ENCODE data around the gene PPM1D. TPM values are rescaled to one million over a fixed set of nuclear protein-coding genes. Genes with fewer than 3 reads are reported as not detected.
A peak's percentile ranks its signal among the peaks of the same experiment; 100 is the strongest.
"Not testable (repeated sequence)": the region's sequence is repeated elsewhere in the genome, so short reads cannot be mapped to it uniquely, and the experiment has no call there.

The PPM1D gene
- polyA plus RNA-seq, 6 donors from 2014 or later, result 10.1 to 21.4 (median 12.6) TPM

GRCh38 chr17:60577147-60577915 lies 22.7 kb upstream of the PPM1D start:
- ATAC-seq (ENCODE audit: low read depth in 2 of 2) (no peak), DNase-seq (no peak)
- peaks cover 0 to 4% (median 0%) of the 10 kb centered on the region in 3 donors for H3K27me3 Mint-ChIP-seq
- H3K4me3 Mint-ChIP-seq, result peak overlapping the region in 5 of 8 donors; percentile 2 to 52 (median 21)
- peak overlapping the region in 2 of 6 donors; percentile 35 to 37 for H3K27ac Mint-ChIP-seq
- peaks cover 0 to 7% (median 0%) of the 10 kb centered on the region in 7 donors for H3K9me3 Mint-ChIP-seq
- no peaks in the 10 kb centered on the region for H3K36me3 Mint-ChIP-seq
- peaks cover 0 to 6% (median 4%) of the 10 kb centered on the region in 3 donors for H3K4me1 Mint-ChIP-seq

- ATAC-seq (ENCODE audit: low read depth in 2 of 2) (no peak), DNase-seq (no peak)
- Mint-ChIP-seq H3K4me3 (no peak overlapping the region), H3K9me3 (peaks cover 0 to 7% (median 0%) of the 10 kb centered on the region in 7 donors), H3K27me3 (peaks cover 0 to 4% (median 0%) of the 10 kb centered on the region in 3 donors), H3K36me3 (no peaks in the 10 kb centered on the region), H3K4me1 (peaks cover 0 to 6% (median 4%) of the 10 kb centered on the region in 3 donors), H3K27ac (no peak overlapping the region)
Observed at GRCh38 chr17:60579090-60579489, 20.9 kb upstream of the PPM1D start.

GRCh38 chr17:60579551-60579950 lies 20.4 kb upstream of the PPM1D start:
- ATAC-seq (ENCODE audit: low read depth in 2 of 2), result no peak
- H3K27me3 Mint-ChIP-seq, result peaks cover 0 to 4% (median 0%) of the 10 kb centered on the region in 3 donors
- DNase-seq, result no peak
- no peak overlapping the region for H3K27ac Mint-ChIP-seq
- H3K36me3 Mint-ChIP-seq, result no peaks in the 10 kb centered on the region
- no peak overlapping the region for H3K4me3 Mint-ChIP-seq
- H3K9me3 Mint-ChIP-seq, result peaks cover 0 to 7% (median 0%) of the 10 kb centered on the region in 7 donors
- peaks cover 0 to 6% (median 4%) of the 10 kb centered on the region in 3 donors for H3K4me1 Mint-ChIP-seq

- ATAC-seq (ENCODE audit: low read depth in 2 of 2), result no peak
- Mint-ChIP-seq H3K9me3 (no peaks in the 10 kb centered on the region), H3K4me3 (no peak overlapping the region), H3K36me3 (no peaks in the 10 kb centered on the region), H3K27me3 (peaks cover 0 to 4% (median 0%) of the 10 kb centered on the region in 3 donors), H3K4me1 (no peaks in the 10 kb centered on the region), H3K27ac (no peak overlapping the region)
- DNase-seq, result no peak
Observed at GRCh38 chr17:60583008-60583407, 17.0 kb upstream of the PPM1D start.

GRCh38 chr17:60585887-60586286 lies 14.1 kb upstream of the PPM1D start:
- no peaks in the 10 kb centered on the region for H3K9me3 Mint-ChIP-seq
- no peak for DNase-seq
- no peak overlapping the region for H3K4me3 Mint-ChIP-seq
- H3K27me3 Mint-ChIP-seq, result peaks cover 0 to under 1% (median 0%) of the 10 kb centered on the region in 3 donors
- H3K4me1 Mint-ChIP-seq, result no peaks in the 10 kb centered on the region
- no peak overlapping the region for H3K27ac Mint-ChIP-seq
- no peak for ATAC-seq (ENCODE audit: low read depth in 2 of 2)
- no peaks in the 10 kb centered on the region for H3K36me3 Mint-ChIP-seq

GRCh38 chr17:60586288-60586974 lies 13.6 kb upstream of the PPM1D start:
- H3K4me3 Mint-ChIP-seq, result no peak overlapping the region
- peaks cover 0 to 4% (median 0%) of the 10 kb centered on the region in 3 donors for H3K27me3 Mint-ChIP-seq
- no peak for ATAC-seq (ENCODE audit: low read depth in 2 of 2)
- no peak for DNase-seq
- H3K9me3 Mint-ChIP-seq, result no peaks in the 10 kb centered on the region
- H3K27ac Mint-ChIP-seq, result peak overlapping the region in 1 of 6 donors; percentile 30
- no peaks in the 10 kb centered on the region for H3K4me1 Mint-ChIP-seq
- no peaks in the 10 kb centered on the region for H3K36me3 Mint-ChIP-seq

GRCh38 chr17:60590070-60590469 lies 9.9 kb upstream of the PPM1D start:
- H3K4me3 Mint-ChIP-seq, result no peak overlapping the region
- DNase-seq, result no peak
- peaks cover 0 to 8% (median 0%) of the 10 kb centered on the region in 3 donors for H3K27me3 Mint-ChIP-seq
- H3K4me1 Mint-ChIP-seq, result no peaks in the 10 kb centered on the region
- H3K27ac Mint-ChIP-seq, result no peak overlapping the region
- H3K9me3 Mint-ChIP-seq, result no peaks in the 10 kb centered on the region
- no peaks in the 10 kb centered on the region for H3K36me3 Mint-ChIP-seq
- no peak for ATAC-seq (ENCODE audit: low read depth in 2 of 2)

- peaks cover 0 to 8% (median 0%) of the 10 kb centered on the region in 3 donors for H3K27me3 Mint-ChIP-seq
- no peaks in the 10 kb centered on the region for H3K9me3 Mint-ChIP-seq
- DNase-seq, result no peak
- H3K4me1 Mint-ChIP-seq, result peaks cover 0 to under 1% (median 0%) of the 10 kb centered on the region in 3 donors
- H3K27ac Mint-ChIP-seq, result no peak overlapping the region
- no peaks in the 10 kb centered on the region for H3K36me3 Mint-ChIP-seq
- no peak overlapping the region for H3K4me3 Mint-ChIP-seq
- ATAC-seq (ENCODE audit: low read depth in 2 of 2), result no peak
Observed at GRCh38 chr17:60592750-60593149, 7.2 kb upstream of the PPM1D start.

GRCh38 chr17:60593441-60594036 lies 6.5 kb upstream of the PPM1D start:
- H3K27me3 Mint-ChIP-seq; H3K4me1 Mint-ChIP-seq; DNase-seq; H3K9me3 Mint-ChIP-seq; H3K4me3 Mint-ChIP-seq; H3K27ac Mint-ChIP-seq; H3K36me3 Mint-ChIP-seq; ATAC-seq (ENCODE audit: low read depth in 2 of 2): not testable (repeated sequence)

GRCh38 chr17:60594170-60594569 lies 5.8 kb upstream of the PPM1D start:
- H3K27me3 Mint-ChIP-seq; H3K9me3 Mint-ChIP-seq; H3K36me3 Mint-ChIP-seq; H3K27ac Mint-ChIP-seq; ATAC-seq (ENCODE audit: low read depth in 2 of 2); H3K4me3 Mint-ChIP-seq; DNase-seq: not testable (repeated sequence)
- peaks cover 9 to 12% (median 10%) of the 10 kb centered on the region in 3 donors for H3K4me1 Mint-ChIP-seq

GRCh38 chr17:60594734-60595133 lies 5.3 kb upstream of the PPM1D start:
- Mint-ChIP-seq H3K27me3 (peaks cover 0 to 8% (median 0%) of the 10 kb centered on the region in 3 donors), H3K27ac (no peak overlapping the region), H3K4me1 (peaks cover 15 to 17% (median 16%) of the 10 kb centered on the region in 3 donors), H3K4me3 (no peak overlapping the region), H3K36me3 (no peaks in the 10 kb centered on the region), H3K9me3 (peaks cover 0 to under 1% (median 0%) of the 10 kb centered on the region in 7 donors)
- ATAC-seq (ENCODE audit: low read depth in 2 of 2) (no peak), DNase-seq (no peak)

GRCh38 chr17:60597297-60597696 lies 2.7 kb upstream of the PPM1D start:
- ATAC-seq (ENCODE audit: low read depth in 2 of 2) (no peak), DNase-seq (no peak)
- Mint-ChIP-seq H3K36me3 (no peaks in the 10 kb centered on the region), H3K4me1 (peaks cover 23 to 33% (median 30%) of the 10 kb centered on the region in 3 donors), H3K9me3 (peaks cover 0 to 2% (median 0%) of the 10 kb centered on the region in 7 donors), H3K27ac (peak overlapping the region in 2 of 6 donors; percentile 2 to 45), H3K27me3 (no peaks in the 10 kb centered on the region), H3K4me3 (peak overlapping the region in 4 of 8 donors; percentile 6 to 96 (median 42))

GRCh38 chr17:60598001-60598736 lies 1.8 kb upstream of the PPM1D start:
- Mint-ChIP-seq H3K36me3 (no peaks in the 10 kb centered on the region), H3K27me3 (no peaks in the 10 kb centered on the region), H3K4me3 (peak overlapping the region in 5 of 8 donors; percentile 25 to 96 (median 62)), H3K9me3 (peaks cover 0 to 2% (median 0%) of the 10 kb centered on the region in 7 donors), H3K27ac (peak overlapping the region in 4 of 6 donors; percentile 0 to 22 (median 6)), H3K4me1 (peaks cover 28 to 42% (median 38%) of the 10 kb centered on the region in 3 donors)
- ATAC-seq (ENCODE audit: low read depth in 2 of 2), result no peak
- no peak for DNase-seq

All from naive B cell (primary cell).